GM10847 (cell line): Measurements from ENCODE around the gene LHX2.

ENCODE experiments used
- POLR2A ChIP-seq: IDR thresholded peaks from 2 replicates; pipeline ENCODE4 v1.6.1; 2011; ENCODE audit not compliant: insufficient read length; ENCODE audit errors: extremely low read depth

LHX2 gene

DNA sequence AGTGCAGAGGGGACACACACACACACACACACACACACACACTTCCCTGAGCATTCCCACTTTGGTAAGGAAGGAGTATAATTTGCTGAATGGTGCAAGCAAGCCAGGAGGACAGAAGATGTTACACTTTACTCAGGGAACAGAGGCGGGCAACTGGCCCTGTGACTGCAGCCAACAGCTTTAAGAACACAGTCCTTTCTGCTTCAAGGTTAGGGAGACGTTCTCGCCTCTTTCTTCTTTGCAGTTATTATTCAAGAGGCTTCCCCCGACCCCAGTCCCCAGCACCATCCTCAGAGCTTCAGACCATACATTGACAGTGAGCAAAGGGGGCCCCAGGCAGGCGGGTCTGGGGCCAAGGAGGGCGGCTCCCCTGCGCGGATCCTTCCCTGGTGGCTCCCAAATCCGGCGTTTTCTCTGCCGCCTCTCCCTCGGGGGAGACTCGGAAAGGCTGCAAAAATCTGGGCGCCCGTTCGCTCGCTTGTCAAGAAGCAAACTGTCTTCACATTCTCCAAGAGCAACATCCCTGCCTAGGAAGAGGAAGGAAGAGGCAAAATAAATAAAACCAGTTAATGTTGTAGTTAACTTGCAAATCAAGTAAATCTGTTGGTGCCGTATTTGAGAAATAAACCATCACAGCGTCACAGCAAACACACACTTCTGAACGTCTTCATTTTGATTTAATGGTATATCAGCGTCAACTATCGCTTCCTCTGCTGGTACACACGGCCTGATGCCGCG is 3.8 kb upstream of the LHX2 start:
- TF ChIP-seq POLR2A = no peak

DNA sequence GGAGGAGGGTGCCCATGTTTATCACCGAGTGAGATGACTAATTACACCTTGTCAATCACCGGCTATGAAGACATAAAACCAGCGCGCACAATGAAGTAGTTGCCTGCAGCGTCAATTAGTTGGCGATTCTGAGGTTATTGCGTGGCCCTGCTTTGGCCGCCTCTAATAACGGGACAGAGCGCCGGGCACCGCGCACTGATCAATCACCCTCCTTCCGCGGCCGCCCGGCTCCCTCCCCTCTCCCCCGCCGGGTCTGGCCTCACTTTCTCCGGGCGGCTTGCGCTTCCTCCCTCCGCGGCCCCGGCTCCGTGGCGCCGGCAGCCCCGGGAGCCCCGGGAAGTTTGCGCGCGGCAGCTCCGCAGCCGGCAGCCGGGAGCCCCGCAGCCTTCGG is 3.3 kb upstream of the LHX2 start:
- no peak for TF ChIP-seq POLR2A

DNA sequence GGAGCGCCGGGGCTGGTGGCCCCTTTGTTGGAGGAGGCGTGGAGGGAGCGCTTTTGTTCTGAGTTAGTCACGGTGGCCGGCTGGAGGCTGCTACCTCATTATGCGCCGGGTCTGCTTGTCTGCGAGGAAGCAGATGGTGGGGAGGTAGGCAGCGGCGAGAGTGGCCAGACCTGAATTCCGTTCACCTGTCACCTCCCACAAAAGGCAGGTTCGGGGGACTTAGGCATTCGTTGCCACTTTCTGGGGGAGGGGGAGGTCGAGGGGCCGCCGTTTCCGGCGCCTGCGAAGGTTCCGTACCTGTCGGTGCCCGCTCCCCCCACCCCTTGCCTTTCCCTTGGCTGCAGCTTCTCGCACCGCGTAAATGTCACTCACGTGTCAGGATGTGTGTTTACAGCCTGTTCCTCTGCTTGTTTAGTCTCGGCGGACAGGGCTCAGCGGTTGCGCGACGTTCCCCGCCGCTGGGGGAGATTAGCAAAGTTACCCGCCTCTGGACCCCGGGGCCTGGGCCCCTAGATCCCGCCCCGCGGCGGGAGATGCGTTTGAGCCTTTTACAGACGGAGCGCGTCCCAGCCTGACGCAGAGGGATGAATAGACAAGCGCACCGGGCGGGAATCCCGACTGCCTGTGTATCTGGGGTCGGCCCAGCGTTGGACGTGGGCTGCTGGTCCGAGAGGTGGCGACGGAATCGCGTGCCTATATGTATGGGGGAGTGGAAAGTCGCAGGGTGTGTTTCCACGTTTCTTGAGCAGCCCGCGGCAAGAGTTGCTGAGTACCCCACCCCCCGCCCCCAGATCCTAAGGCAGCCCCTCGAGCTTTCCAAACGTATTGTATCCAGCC is 2.7 kb upstream of the LHX2 start:
- no peak for TF ChIP-seq POLR2A

DNA sequence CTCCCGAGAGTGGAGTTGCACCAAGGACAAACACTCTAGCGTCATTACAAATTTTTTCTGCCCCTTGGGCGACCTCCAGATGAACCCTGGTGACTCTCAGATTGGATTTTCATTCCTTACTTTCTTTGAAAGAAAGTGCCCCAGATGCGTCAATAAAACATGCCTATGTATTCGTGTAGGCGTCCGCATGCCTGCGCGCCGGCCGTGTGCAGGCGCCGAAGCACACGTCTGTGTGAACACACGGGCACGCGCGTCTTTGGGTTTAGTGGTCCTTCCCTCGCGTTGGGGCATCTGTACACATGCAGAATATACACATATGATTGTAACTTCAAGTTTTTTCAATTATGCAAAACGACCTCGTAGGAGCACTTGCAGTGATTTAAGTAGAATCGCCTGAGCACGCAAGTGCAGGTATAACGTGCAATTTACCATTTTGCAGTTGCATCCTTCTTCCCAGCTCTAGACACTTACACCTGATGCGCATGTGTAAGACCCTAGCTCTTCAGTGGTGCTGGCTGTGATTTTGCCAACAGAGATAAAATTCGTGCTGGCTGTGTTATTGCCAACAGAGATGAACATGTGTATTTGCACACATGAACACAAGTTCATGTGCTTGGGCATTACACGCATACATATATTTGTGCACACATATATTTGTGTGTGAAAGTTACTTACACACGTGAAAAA is 1.9 kb upstream of the LHX2 start:
- no peak for TF ChIP-seq POLR2A

DNA sequence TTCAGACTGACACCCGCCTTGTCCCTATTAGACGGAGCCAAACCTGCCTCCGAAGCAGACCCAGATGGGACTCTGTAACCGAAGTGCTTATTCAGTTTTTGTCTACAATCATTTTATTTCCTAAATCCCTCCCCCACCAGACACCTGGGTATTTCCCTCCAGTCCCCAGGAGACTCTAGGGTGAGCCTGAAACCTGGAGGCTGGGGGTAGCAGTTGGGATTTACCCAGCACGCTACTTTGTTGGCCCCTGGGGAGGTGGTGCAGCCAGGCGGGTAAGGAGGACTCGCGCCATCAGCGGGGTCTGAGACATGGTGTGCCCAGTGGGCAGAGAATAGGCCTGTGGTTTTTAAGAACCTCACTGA is 1.3 kb upstream of the LHX2 start:
- TF ChIP-seq POLR2A = no peak

DNA sequence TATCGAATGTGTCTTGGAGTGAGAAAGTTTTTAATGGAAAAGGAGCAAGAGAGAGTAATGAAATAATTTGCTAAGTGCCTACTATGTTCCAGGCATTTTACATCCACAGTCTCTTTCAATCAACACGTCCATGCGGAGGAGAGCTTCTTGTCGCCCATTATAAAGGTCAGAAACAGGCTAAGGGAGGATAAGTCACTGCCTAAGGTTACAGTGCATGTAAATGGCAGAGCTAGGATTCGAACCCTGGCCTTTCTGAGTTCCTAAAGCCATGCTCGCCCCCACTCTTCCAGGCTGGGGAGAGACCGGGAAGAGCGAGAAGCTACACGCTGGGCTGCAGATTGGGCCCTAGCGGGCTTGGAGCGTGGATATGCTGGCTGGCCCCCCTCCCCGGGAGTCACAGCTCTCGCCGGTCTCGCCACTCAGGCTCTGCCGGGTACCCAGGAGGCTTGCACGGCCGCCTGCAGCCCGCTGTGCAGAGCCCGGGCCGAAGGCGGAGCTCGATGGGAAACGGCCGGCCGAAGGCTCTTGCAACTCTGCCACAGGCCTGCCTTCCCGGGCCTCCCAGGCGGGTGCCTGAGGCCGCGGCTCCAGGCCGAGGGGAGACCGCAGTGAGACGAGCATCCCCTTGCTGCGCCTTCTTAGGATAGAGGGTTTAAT is 775 bp upstream of the LHX2 start:
- TF ChIP-seq POLR2A = no peak

DNA sequence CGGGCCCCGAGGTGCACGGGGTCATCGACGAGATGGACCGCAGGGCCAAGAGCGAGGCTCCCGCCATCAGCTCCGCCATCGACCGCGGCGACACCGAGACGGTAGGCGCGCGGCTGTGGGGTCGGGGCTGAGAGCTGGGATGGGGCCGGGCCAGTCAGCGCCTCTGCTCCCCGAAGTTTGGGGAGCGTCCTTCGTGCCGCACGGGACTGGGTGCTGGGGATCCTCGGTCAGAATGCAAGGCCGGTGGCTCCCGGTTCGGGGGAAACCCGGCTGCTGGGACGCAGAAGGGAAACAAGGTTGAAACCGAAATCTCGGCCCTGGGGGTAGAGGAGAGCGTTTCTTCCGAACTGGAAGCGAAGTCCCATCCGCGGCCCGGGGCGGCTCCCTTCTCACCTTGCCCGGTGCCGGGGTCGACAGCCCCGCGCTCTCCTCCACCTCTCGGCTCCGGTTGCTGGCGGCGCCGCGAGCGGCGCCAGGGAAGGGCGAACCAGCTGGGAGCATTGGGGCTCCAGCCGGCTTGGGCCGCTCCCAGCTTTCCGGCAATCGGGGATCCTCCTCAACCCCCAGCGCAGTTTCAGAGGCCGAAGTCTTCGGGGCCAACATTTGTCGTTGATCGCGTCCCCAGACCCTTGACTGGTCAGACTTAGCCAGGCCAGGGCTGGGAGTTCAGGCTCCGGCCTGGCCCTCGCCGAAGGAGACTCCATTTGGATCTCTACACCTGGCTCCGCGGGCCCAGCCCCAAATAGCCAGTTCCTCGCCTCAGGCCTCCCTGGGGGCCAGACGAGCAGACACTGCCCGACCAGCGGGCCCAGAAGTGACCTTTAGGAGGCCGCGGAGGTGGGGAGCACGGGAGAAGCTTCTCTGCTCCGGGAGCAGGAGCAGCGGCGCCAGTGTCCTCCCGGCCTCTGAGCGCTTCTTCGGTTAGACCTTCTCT is 1.1 kb downstream of the LHX2 start:
- TF ChIP-seq POLR2A = no peak

DNA sequence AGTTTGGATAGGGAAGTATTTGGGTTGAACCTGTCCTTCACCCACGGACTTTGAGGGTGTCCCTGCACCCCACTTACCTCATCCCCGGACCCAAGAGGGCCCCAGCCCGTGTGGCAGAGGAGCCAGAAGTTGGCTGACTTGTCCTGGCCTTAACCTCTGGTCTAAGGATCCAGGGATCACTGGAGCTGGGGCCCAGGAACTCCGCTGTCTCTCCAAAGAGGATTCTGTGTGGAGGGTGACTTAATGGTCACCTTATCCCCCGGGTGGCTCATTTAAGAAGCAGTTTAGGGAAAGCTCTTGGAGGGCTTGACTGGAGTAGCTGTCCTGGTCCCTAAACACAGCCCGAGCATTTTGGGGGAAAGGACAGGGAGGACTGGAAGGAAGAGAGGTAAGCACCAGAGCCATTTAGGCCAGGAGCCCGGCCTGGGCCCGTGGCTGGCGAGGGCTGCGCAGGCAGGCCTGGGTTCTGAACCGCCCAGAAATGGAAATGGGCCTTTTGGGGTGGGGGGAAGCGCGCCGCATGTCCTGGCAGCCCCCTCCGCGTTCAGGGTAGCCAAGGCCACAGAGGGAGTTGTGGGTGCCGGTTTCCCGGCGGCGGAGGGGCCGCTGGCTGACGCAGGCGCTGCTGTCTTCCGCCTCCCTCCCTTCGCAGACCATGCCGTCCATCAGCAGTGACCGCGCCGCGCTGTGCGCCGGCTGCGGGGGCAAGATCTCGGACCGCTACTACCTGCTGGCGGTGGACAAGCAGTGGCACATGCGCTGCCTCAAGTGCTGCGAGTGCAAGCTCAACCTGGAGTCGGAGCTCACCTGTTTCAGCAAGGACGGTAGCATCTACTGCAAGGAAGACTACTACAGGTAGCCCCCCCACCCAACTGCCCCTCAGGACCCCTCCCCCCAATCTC is 2.0 kb downstream of the LHX2 start:
- TF ChIP-seq POLR2A = no peak

DNA sequence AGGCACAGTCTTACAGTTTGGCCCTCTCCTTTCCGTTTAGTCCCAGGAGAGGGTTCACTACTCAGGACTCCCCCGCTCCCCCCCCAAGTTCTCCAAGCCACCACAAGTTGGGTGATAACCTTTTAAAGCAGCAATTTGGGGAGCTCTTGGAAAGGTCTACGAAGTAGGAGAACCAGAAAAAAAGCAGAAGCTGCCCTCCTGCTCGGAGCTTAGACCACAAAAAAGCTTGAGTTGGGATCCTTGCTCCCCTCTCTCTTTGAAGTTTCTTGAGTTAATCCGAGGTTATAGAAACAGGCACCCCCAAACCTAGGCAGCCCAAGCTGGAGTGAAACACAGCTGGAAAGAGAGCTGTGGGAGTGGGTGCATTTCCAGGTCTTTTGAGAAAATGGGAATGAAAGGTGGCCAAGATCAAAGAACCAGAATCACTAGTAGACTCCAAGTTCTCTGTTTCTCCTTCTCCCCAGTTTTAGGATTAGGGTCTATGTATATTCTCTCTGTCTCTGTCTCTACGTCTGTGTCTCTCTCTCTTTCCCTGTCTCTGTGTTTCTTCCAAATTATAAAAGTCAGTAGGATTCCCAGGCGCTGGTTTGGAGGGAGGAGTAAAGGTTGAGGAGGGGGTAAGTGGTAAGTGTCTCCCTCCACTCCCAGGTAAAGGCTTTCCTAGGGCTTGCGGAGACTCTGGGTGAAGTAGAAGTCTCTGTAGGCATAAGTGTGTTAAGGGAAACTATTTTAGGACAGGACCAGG is 2.8 kb downstream of the LHX2 start:
- no peak for TF ChIP-seq POLR2A

DNA sequence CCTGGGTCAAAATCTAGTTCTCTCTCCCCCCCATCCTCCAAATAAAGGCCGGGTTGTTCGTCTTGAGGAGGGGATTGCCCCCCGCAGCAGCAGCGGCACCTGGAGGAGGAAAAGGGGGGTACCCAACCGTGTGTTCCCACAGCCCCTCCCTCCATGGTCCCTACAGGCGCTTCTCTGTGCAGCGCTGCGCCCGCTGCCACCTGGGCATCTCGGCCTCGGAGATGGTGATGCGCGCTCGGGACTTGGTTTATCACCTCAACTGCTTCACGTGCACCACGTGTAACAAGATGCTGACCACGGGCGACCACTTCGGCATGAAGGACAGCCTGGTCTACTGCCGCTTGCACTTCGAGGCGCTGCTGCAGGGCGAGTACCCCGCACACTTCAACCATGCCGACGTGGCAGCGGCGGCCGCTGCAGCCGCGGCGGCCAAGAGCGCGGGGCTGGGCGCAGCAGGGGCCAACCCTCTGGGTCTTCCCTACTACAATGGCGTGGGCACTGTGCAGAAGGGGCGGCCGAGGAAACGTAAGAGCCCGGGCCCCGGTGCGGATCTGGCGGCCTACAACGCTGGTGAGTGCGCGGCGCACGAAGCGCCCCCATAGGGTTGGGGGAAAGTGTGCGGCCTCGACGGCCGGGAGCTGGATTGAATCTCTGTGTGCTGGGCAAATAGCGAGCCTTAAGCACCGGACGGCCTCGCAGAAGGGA is 3.5 kb downstream of the LHX2 start:
- TF ChIP-seq POLR2A = no peak

DNA sequence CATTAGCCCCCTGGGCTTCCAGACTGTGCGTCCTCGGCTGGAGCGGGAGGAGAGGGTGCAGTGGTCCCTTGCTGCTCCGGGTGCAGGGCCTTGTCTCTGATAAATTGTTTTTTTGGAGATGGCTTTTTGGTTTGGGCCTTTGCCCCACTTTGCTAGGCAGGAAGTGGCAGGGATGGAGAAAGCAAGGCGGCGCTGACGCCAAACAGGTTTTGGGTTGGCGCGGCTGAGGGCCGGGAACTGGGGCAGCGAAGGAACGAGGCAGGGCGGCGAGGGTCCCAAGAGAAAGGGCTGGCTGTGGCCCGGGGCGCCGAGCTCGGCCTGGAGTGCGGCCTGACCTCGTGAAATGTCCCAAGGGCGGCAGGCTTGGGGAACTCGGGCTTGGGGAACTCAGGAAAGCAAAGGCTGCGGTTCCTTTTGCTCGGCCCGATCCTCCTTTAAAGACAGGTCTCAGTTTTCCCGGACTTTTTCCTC is 4.1 kb downstream of the LHX2 start:
- TF ChIP-seq POLR2A = no peak

DNA sequence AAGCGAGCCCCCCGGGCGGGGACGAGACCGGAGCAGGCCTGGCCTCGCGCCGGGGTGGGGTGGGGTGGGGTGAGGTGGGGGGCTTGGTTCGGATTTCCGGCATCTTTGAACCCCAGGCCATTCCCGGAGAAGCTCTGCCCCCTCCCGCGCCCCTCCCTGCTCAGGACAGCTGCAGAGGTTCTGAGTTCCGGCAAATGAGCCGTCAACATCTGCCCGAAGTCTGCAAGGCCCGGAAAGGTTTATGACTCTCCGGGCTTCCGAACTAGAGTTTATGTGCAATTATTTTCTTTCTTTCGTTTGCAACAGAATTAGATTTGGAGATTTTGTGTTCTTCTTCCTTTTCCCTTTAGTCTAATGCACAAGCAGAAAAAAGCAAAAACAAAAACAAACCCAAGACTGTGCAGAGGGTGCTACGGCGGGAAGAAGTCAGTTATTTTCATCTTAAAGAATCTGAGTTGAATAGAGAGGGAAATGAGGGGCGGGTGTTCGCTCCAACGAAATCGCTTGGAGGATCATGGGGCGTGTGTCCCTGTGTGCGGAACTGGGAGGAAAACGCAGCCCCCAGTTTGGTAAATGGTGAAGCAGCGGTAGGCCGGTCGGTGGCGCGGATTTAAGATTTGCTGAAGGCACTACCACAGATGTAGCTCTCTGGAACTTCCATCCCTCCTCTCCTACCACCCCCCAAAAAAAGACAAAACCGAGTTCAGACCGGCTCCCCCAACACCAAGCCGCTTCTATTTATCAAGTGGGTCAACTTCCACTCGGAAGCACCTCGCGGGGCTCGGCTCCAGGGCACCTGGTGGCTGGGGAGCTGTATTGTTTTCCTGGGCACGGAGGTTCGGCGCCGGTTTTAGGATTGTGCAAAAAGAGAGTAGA is 4.8 kb downstream of the LHX2 start:
- no peak for TF ChIP-seq POLR2A
